Pericardium fibroblast (primary cell): Measurements from ENCODE around the gene VMAC. TPM values are rescaled to one million over a fixed set of nuclear protein-coding genes. Genes with fewer than 3 reads are reported as not detected.

ENCODE experiments used
- total RNA-seq: library from RNA; depleted of rRNA; stranded (reverse); fragments of >200 nt; gene quantifications from 2 replicates; pipeline ENCODE4 v1.2.3, GENCODE V29; 2015

Gene VMAC
- 3.5 and 4.9 TPM in 2 replicates for total RNA-seq

GRCh38 chr19:5904352-5905113 is at the start of gene VMAC:
Gene VMAC (plus strand): TSS chr19:5904872. CDS start chr19:5904891, 19 bp downstream.

GRCh38 chr19:5903624-5904351 is 884 bp upstream of the VMAC start, which contains the start of gene NDUFA11:
Gene NDUFA11 (minus strand): TSS chr19:5903790. CDS start chr19:5903708, 82 bp downstream.

GRCh38 chr19:5913739-5914357 is 9.2 kb downstream of the VMAC start, which contains the start of gene CAPS:
Gene CAPS (plus strand): TSS chr19:5914254. CDS start chr19:5914407, 153 bp downstream.

Other genes starting within 250 kb of the VMAC start
- gene MICOS13, start 224.4 kb upstream of the VMAC start, total RNA-seq, result 45.6 and 74.7 TPM in 2 replicates
- 19.3 and 34.9 TPM in 2 replicates for gene HSD11B1L, start 223.8 kb upstream of the VMAC start, total RNA-seq
- 1,315 and 2,006 TPM in 2 replicates for gene RPL36, start 214.6 kb upstream of the VMAC start, total RNA-seq
- gene LONP1, start 184.7 kb upstream of the VMAC start, total RNA-seq, result 85.5 and 107 TPM in 2 replicates
- not detected in 2 replicates for gene CATSPERD, start 184.2 kb upstream of the VMAC start, total RNA-seq
- gene PRR22, start 120.1 kb upstream of the VMAC start, total RNA-seq, result 0.60 and 2.2 TPM in 2 replicates
- 15.7 and 17.4 TPM in 2 replicates for gene DUS3L, start 113.7 kb upstream of the VMAC start, total RNA-seq
- gene NRTN, start 99.8 kb upstream of the VMAC start, total RNA-seq, result 0.12 TPM in 1 of 2 replicates, not detected in the other
- gene FUT6, start 65.2 kb upstream of the VMAC start, total RNA-seq, result not detected in 2 replicates
- gene FUT3, start 53.4 kb upstream of the VMAC start, total RNA-seq, result not detected in 2 replicates
- not detected in 2 replicates for gene FUT5, start 34.3 kb upstream of the VMAC start, total RNA-seq
- 341 and 345 TPM in 2 replicates for gene NDUFA11, start 1.1 kb upstream of the VMAC start, total RNA-seq
- gene CAPS, start 9.4 kb downstream of the VMAC start, total RNA-seq, result 2.0 and 4.9 TPM in 2 replicates
- gene RANBP3, start 73.3 kb downstream of the VMAC start, total RNA-seq, result 42.9 and 55.2 TPM in 2 replicates
- 4.2 and 8.2 TPM in 2 replicates for gene RFX2, start 205.6 kb downstream of the VMAC start, total RNA-seq
- gene ACSBG2, start 230.8 kb downstream of the VMAC start, total RNA-seq, result not detected in 2 replicates